ENCODE measurements around the gene NME1. TPM values are rescaled to one million over a fixed set of nuclear protein-coding genes. Genes with fewer than 3 reads are reported as not detected.

NME1 gene
- total and polyA plus RNA-seq, 9 of the 15 experiments (the other 6 are each of a cell fraction or from before 2014, with no cell fraction given), result 449 to 1,588 (median 604) TPM

- no peak for TF ChIP-seq BRF1 (IDR thresholded peaks at IDR 0.05; ENCODE audit: borderline replicate concordance, extremely low read depth, insufficient read length)
- TF ChIP-seq RERE (CRISPR knock-in tag; IDR thresholded peaks at IDR 0.05; ENCODE audit: borderline replicate concordance), result no peak
- peak; percentile 40 for TF ChIP-seq CCNT2 (IDR thresholded peaks at IDR 0.05; ENCODE audit: borderline replicate concordance, extremely low read depth, insufficient read length, low read depth, low read length)
- no peak for TF ChIP-seq ZNF717 (CRISPR knock-in tag; IDR thresholded peaks at IDR 0.05)
- TF ChIP-seq, protein P1, sequence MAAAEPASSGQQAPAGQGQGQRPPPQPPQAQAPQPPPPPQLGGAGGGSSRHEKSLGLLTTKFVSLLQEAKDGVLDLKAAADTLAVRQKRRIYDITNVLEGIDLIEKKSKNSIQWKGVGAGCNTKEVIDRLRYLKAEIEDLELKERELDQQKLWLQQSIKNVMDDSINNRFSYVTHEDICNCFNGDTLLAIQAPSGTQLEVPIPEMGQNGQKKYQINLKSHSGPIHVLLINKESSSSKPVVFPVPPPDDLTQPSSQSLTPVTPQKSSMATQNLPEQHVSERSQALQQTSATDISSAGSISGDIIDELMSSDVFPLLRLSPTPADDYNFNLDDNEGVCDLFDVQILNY (CRISPR knock-in tag; IDR thresholded peaks at IDR 0.05), result 0 out of 2 replicates have a peak, but pooled peaks have one; percentile 51
- TF ChIP-seq, protein P2, sequence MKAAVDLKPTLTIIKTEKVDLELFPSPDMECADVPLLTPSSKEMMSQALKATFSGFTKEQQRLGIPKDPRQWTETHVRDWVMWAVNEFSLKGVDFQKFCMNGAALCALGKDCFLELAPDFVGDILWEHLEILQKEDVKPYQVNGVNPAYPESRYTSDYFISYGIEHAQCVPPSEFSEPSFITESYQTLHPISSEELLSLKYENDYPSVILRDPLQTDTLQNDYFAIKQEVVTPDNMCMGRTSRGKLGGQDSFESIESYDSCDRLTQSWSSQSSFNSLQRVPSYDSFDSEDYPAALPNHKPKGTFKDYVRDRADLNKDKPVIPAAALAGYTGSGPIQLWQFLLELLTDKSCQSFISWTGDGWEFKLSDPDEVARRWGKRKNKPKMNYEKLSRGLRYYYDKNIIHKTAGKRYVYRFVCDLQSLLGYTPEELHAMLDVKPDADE (conservative IDR thresholded peaks at IDR 0.05; ENCODE audit: control insufficient read depth, low read depth, low read length), result peak; percentile 84; the same call in 1 of the 2 replicates
- TF ChIP-seq SP1 (CRISPR knock-in tag; IDR thresholded peaks at IDR 0.05), result no peak; the same call in none of the 2 replicates
- TF ChIP-seq ZFX (CRISPR knock-in tag; IDR thresholded peaks at IDR 0.05), result peak; percentile 81; the same call in 1 of the 2 replicates
- TF ChIP-seq, protein P3, sequence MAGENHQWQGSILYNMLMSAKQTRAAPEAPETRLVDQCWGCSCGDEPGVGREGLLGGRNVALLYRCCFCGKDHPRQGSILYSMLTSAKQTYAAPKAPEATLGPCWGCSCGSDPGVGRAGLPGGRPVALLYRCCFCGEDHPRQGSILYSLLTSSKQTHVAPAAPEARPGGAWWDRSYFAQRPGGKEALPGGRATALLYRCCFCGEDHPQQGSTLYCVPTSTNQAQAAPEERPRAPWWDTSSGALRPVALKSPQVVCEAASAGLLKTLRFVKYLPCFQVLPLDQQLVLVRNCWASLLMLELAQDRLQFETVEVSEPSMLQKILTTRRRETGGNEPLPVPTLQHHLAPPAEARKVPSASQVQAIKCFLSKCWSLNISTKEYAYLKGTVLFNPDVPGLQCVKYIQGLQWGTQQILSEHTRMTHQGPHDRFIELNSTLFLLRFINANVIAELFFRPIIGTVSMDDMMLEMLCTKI (IDR thresholded peaks at IDR 0.05; ENCODE audit: partially characterized antibody), result no peak
- no peak for TF ChIP-seq YBX1 (IDR thresholded peaks at IDR 0.05)
- TF ChIP-seq ZNF143 (CRISPR knock-in tag; IDR thresholded peaks at IDR 0.05), result peak; percentile 45; the same call in 1 of the 2 replicates
- TF ChIP-seq ZNF23 (CRISPR knock-in tag; IDR thresholded peaks at IDR 0.05), result no peak
- TF ChIP-seq, protein P4, sequence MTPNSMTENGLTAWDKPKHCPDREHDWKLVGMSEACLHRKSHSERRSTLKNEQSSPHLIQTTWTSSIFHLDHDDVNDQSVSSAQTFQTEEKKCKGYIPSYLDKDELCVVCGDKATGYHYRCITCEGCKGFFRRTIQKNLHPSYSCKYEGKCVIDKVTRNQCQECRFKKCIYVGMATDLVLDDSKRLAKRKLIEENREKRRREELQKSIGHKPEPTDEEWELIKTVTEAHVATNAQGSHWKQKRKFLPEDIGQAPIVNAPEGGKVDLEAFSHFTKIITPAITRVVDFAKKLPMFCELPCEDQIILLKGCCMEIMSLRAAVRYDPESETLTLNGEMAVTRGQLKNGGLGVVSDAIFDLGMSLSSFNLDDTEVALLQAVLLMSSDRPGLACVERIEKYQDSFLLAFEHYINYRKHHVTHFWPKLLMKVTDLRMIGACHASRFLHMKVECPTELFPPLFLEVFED (CRISPR knock-in tag; conservative IDR thresholded peaks at IDR 0.05), result no peak
- TF ChIP-seq, protein P5, sequence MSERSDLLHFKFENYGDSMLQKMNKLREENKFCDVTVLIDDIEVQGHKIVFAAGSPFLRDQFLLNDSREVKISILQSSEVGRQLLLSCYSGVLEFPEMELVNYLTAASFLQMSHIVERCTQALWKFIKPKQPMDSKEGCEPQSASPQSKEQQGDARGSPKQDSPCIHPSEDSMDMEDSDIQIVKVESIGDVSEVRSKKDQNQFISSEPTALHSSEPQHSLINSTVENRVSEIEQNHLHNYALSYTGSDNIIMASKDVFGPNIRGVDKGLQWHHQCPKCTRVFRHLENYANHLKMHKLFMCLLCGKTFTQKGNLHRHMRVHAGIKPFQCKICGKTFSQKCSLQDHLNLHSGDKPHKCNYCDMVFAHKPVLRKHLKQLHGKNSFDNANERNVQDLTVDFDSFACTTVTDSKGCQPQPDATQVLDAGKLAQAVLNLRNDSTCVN (CRISPR knock-in tag; IDR thresholded peaks at IDR 0.05), result no peak
Observed at GRCh38 chr17:51166198-51166986, 13.0 kb downstream of the NME1 start, which contains the start of gene NME2 (continued).

All from K562 (cell line).